ENCODE results near the gene ZC3H8.

Gene ZC3H8

DNA sequence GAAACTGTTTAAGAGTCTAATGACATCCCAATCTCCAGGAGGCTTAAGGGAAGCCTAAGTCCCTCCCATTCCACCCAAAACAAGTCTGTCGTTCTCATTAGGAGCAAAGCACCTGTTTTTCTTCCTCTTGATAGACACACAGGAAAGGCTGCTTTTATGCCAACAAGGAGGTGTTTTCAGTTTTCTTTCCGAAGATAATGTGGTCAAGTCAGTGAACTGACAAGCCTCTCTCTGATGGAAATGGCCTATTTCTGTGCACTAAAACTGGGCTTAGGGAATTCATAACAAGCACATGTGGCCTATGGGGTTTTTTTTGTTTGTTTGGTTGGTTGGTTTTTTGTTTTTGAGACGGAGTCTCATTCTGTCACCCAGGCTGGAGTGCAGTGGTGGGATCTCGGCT, 80.5 kb downstream of the ZC3H8 start:
- in situ Hi-C loops (cut with MboI; ENCODE audit: low pct_unique_long_range_greater_than_20kb, low sequenced_read_pairs) = no loop called here
- DNase-seq = no peak

DNA sequence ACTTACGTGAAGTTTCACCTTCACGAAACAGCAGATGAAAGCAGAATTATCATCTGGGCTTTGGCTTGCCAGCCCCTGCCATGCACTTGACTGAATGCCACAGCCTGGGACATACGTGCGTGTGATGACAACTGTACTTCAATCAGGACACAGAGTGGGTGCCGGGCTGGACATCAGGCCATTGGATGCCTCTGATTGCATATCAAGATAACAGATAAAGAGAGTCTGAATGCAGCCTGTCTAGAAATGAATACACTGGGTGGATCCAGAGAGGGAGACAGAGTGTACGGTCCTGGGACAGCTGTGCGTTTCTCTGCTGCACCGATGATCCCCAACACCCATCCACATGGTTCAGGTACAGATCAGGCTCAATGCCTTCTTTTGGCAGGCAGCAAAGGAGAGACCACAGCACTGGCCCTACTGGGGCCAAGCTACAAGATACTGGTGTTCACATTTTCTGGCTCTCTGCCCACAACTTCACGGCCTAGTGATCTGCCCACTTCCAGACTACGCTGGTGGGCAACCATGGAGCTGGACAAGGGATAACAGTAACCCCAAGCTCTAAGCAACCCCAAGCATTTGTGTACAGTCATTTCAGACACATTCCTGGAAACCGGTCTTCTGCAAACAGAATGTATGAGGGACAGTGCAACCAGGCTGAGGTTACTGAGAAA, 81.1 kb downstream of the ZC3H8 start:
- in situ Hi-C loops (cut with MboI; ENCODE audit: low pct_unique_long_range_greater_than_20kb, low sequenced_read_pairs) = no loop called here
- no peak for DNase-seq

DNA sequence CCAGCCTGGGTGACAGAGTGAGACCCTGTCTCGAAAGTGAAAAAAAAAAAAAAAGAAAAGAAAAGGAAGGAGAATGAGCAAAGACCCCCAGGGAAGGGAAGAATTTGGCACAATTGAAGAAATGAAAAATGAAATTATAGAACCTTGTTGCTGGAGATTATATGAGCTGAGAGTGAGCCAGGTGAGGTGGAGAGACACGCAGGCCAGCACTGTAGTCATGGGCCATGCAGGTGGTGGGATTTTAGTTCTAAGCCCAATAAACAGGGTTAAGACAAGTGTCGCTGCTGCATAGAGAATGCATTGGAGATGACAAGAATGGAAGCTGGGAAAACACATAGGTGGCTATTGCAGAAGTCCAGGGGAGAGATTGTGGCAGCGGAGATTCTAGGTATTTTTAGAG, 84.3 kb downstream of the ZC3H8 start:
- in situ Hi-C loops (cut with MboI; ENCODE audit: low pct_unique_long_range_greater_than_20kb, low sequenced_read_pairs) = no loop called here
- DNase-seq = no peak

DNA sequence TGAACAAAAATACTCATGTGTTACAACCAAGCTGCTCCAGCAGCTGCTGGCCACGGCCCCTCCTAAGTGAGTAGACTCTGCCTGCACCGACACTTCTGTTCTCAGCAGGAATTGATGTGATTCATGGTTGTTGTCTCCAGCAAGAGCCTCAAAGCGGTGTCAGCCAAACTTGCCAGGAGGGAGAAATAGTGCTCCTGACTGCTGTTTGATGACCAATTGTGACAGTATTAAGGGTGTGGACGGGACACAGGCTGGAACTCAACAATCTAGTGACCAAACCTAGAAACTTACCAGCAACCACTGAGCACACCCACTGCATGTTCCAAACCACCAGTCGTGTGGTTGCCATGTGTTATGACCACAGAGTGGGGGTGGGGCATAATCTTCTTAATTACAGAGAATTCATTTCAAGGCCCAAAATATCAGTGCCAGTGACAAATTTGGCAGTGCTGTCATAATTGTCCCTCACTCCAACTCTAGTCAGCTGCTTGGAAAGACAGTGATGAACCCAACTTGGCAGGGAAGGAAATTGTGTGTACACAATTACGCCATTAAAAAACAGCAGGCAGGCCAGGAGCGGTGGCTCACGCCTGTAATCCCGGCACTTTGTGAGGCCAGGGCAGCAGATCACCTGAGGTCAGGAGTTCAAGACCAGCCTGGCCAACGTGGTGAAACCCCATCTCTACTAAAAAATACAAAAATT, 86.3 kb downstream of the ZC3H8 start:
- in situ Hi-C loops (cut with MboI; ENCODE audit: low pct_unique_long_range_greater_than_20kb, low sequenced_read_pairs) = no loop called here

DNA sequence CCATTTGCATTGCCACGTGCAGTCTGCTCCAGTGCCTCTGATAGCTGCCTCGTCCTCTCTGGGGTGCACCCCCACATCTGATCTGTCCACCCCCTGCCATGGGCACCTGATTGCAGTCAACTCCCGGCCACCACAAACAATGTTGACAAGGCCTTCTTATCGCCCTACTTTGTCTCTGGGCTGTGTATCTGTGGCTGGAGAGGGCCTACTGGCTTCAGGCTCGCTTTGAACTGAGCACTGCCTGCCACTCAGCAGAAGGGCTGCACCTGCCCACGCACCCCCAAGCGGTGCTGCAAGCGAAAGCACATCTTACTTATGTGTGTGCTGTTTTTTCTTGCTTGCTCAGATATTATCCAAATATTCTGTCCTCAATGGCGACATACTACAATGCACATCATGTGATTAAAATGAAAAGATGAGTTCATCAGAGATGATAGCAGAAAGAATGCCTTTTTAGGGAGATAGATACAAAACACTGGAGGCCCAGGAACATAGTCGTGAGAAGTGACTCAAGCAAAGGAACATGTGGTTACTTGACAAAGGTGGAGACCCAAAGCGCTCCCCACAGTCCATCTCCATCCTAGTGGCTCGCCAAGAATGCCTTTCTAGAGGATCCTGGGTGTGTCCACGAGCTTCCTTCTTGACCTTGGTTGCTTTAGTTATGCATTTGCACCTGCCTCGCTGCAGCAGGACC, 87.9 kb downstream of the ZC3H8 start:
- DNase-seq = no peak

More for the DNA sequence above, 86.3 kb downstream of the ZC3H8 start:
- no peak for DNase-seq

DNA sequence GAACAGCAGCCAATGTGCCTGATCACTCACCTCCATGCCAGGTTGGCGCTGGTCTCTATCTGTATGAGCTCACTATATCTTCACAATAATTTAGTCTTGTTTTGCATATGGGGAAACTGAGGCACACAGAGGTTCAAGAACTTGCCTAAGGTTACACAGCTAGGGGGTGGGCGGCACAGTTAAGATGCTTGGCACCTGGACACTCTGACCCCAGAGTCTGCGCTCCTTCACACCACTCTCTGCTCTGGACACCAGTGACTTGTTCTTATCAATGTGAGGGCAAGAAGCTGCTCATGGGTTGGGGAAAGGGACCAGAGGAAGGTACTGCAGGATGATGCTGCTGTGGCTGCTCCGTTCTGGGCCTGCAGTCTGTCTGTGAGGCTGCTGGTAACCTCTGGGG, 89.5 kb downstream of the ZC3H8 start:
- in situ Hi-C loops (cut with MboI; ENCODE audit: low pct_unique_long_range_greater_than_20kb, low sequenced_read_pairs) = no loop called here

More for the DNA sequence above, 87.9 kb downstream of the ZC3H8 start:
- in situ Hi-C loops (cut with MboI; ENCODE audit: low pct_unique_long_range_greater_than_20kb, low sequenced_read_pairs) = no loop called here

DNA sequence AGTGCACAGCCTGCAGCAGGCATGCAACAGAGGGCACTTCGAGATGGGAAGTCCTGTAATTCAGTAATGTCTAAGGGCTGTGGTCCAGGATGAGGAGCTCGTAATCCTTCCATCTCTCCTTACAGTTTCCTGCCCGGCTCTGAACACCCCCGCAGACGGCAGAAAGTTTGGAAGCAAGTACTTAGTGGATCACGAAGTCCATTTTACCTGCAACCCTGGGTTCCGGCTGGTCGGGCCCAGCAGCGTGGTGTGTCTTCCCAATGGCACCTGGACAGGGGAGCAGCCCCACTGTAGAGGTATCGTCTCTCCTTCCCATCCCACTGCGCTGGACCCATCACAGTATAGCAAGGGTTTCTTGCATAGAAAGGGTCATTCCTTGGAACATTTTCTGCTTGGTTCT, 90.0 kb downstream of the ZC3H8 start:
- in situ Hi-C loops (cut with MboI; ENCODE audit: low pct_unique_long_range_greater_than_20kb, low sequenced_read_pairs) = no loop called here
- no peak for DNase-seq

More for the DNA sequence above, 89.5 kb downstream of the ZC3H8 start:
- DNase-seq = no peak

DNA sequence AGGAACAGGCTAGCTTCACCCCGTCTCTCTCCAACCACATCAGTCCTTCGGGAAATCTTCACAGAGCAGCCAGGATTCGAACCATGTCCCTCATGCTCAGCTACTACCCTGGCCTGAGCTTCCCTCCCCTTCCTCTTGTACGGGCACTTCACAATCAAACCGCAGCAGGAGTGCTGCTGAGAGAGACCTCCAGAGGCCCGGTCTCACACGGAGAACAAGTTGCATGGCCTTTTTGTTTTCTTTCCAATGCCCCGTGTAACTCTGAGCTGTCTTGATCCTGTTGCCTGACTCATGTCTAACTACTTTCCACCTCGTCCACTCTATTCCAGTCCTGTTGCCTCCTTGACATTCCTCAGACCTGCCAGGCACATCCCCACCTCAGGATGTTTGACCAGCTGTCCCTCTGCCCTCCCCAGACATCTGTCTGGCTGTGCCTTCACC, 91.3 kb downstream of the ZC3H8 start:
- in situ Hi-C loops (cut with MboI; ENCODE audit: low pct_unique_long_range_greater_than_20kb, low sequenced_read_pairs) = no loop called here
- DNase-seq = no peak

DNA sequence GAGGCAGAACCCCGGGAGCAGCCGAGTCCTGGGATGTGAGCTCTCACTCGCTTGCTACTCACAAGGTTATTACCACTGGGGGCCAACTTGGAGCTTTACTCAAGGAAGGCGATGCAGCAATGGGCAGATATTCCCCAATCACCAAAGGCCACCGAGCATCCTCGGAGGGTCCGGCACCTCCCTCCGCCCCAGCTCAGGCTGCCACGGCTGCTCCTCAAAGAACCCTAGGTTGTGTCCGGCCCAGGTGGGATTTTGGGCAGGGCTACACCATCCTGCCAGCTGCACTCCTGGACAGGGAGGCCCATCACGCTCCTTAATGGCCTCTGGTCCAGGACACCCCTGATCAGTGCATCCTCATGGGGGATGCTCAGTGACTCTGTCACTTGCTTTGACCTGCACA, 91.9 kb downstream of the ZC3H8 start:
- no peak for DNase-seq
- in situ Hi-C loops (cut with MboI; ENCODE audit: low pct_unique_long_range_greater_than_20kb, low sequenced_read_pairs) = no loop called here

DNA sequence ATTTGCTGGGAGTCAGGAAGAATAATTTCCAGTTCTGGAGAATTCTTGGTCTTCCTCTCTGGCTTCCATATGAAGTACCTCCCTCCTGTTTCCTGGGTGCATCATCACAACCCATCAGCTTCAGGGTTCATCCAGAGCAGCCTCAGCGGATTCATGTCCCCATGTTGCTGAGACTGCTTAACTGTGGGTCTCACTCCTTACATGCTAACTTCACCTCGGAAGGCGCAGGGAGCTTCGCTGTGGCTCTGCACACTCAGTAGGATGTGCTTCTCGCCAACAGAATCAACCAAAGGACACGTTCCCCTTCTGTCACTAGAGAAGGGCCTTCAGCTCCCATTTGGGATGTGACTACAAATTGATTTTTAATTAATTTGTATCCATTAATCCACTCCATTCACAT, 92.5 kb downstream of the ZC3H8 start:
- in situ Hi-C loops (cut with MboI; ENCODE audit: low pct_unique_long_range_greater_than_20kb, low sequenced_read_pairs) = no loop called here
- DNase-seq = no peak

Data from KBM-7 (cell line).